Keratinocyte (primary cell): ENCODE measurements around the gene LONP2. TPM values are rescaled to one million over a fixed set of nuclear protein-coding genes. Genes with fewer than 3 reads are reported as not detected.

ENCODE experiments used
- DNase-seq: peaks from one replicate; pipeline ENCODE4 v3.0.0-alpha.2; 2011; ENCODE audit warnings: low read depth, missing footprints, low spot score
- FAIRE-seq: peaks from 2 replicates; lab custom pipeline; 2011; peaks lifted over from hg19 to GRCh38; lab: Jason Lieb, UNC
- H2AFZ ChIP-seq: 2 replicates; pipeline ENCODE4 v1.6.0; 2012; ENCODE audit warnings: low read length, control low read depth, inconsistent platforms; ENCODE audit not compliant: control insufficient read depth
- H3K27ac ChIP-seq: 2 replicates; pipeline ENCODE4 v1.5.1; 2011; ENCODE audit warnings: low read length; ENCODE audit not compliant: control insufficient read depth, insufficient read depth
- H3K27me3 ChIP-seq: 3 replicates; pipeline ENCODE4 v1.6.0; 2011; ENCODE audit warnings: low read length; ENCODE audit not compliant: control insufficient read depth, insufficient read depth; ENCODE audit errors: extremely low read depth
- H3K36me3 ChIP-seq, 2 experiments: 2 replicates in 1 of 2; 3 replicates in 1 of 2; pipeline ENCODE4 v1.5.1; 2011; ENCODE audit warnings: low read length in 2 of 2, mild to moderate bottlenecking in 1 of 2; ENCODE audit not compliant: control insufficient read depth in 2 of 2, insufficient read depth in 2 of 2; ENCODE audit errors: extremely low read depth in 1 of 2
- H3K4me1 ChIP-seq: 3 replicates; pipeline ENCODE4 v1.5.1; 2011; ENCODE audit warnings: low read length; ENCODE audit not compliant: control insufficient read depth, insufficient read depth; ENCODE audit errors: extremely low read depth
- H3K4me2 ChIP-seq: 3 replicates; pipeline ENCODE4 v1.6.0; 2011; ENCODE audit warnings: low read depth, low read length; ENCODE audit not compliant: control insufficient read depth, insufficient read depth; ENCODE audit errors: extremely low read depth
- H3K4me3 ChIP-seq, 3 experiments: fragments of 200-600 bp in 1 of 3; sonication (generic) in 1 of 3; 2 replicates in 2 of 3; 3 replicates in 1 of 3; pipeline ENCODE4 v1.5.1; 2011 to 2016; ENCODE audit warnings: low read length in 3 of 3, mild to moderate bottlenecking in 3 of 3, control low read depth in 2 of 3, inconsistent platforms in 1 of 3, low read depth in 1 of 3, mixed read lengths in 1 of 3, mixed run types in 1 of 3, moderate library complexity in 1 of 3; ENCODE audit not compliant: control insufficient read depth in 2 of 3, insufficient read depth in 2 of 3; ENCODE audit errors: extremely low read depth in 1 of 3
- H3K79me2 ChIP-seq: 2 replicates; pipeline ENCODE4 v1.6.0; 2012; ENCODE audit warnings: low read length; ENCODE audit not compliant: control insufficient read depth, insufficient read depth
- H3K9ac ChIP-seq: 3 replicates; pipeline ENCODE4 v1.6.0; 2011; ENCODE audit warnings: low read length; ENCODE audit not compliant: control insufficient read depth, insufficient read depth; ENCODE audit errors: extremely low read depth
- H3K9me1 ChIP-seq: 3 replicates; pipeline ENCODE4 v1.6.0; 2011; ENCODE audit warnings: low read length; ENCODE audit not compliant: control insufficient read depth, insufficient read depth; ENCODE audit errors: extremely low read depth
- H3K9me3 ChIP-seq: 2 replicates; pipeline ENCODE4 v1.5.1; 2012; ENCODE audit warnings: low read depth, low read length; ENCODE audit not compliant: control insufficient read depth
- H4K20me1 ChIP-seq: 3 replicates; pipeline ENCODE4 v1.6.0; 2011; ENCODE audit warnings: low read length; ENCODE audit not compliant: control insufficient read depth, insufficient read depth; ENCODE audit errors: extremely low read depth
- CTCF ChIP-seq, 3 experiments: IDR thresholded peaks in 1 of 3; conservative IDR thresholded peaks in 1 of 3; optimal IDR thresholded peaks in 1 of 3; 2 replicates in 2 of 3; 3 replicates in 1 of 3; pipeline versions ENCODE3 to v1.5.1; 2011; ENCODE audit warnings: low read length in 3 of 3, mild to moderate bottlenecking in 3 of 3, moderate library complexity in 2 of 3, control low read depth in 1 of 3, inconsistent platforms in 1 of 3; ENCODE audit not compliant: insufficient read depth in 2 of 3; ENCODE audit errors: extremely low read depth in 1 of 3
- EZH2 ChIP-seq: IDR thresholded peaks from one replicate; pipeline ENCODE4 v1.6.1; 2012; ENCODE audit warnings: inconsistent platforms, mild to moderate bottlenecking, low read length, moderate library complexity
- dilution Hi-C: fragments of 300-500 bp; cut with MboI; formaldehyde crosslinking; loops from one replicate; pipeline ENCODE4 v1.7.0; 2020; ENCODE audit warnings: low sequenced_read_pairs; ENCODE audit not compliant: extremely low pct_ligation_motif_present
- polyA minus RNA-seq, 3 experiments: library from RNA; depleted of rRNA, polyadenylated mRNA; stranded (reverse); fragments of >200 nt; gene quantifications; 1 replicate in 1 of 3; 2 replicates in 1 of 3; 3 replicates in 1 of 3; pipeline ENCODE4 v1.2.3, GENCODE V29; 2011
- polyA plus RNA-seq, 5 experiments: library from polyadenylated mRNA; depleted of rRNA in 3 of 5; stranded (reverse) in 3 of 5; stranded (forward) in 1 of 5; unstranded in 1 of 5; fragments of >200 nt; gene quantifications; 1 replicate in 1 of 5; 2 replicates in 3 of 5; 3 replicates in 1 of 5; pipeline versions ENCODE4 v1.2.1 to v1.2.3, GENCODE V29; 2011 to 2012; ENCODE audit warnings: missing spikeins in 2 of 5, low read depth in 1 of 5, low replicate concordance in 1 of 5

Gene LONP2
- polyA plus RNA-seq (34.6 to 50.6 TPM (median 49.4 TPM) in 3 replicates), polyA minus RNA-seq (24.5 to 95.9 TPM (median 69.9 TPM) in 3 replicates)
- polyA plus RNA-seq (2011; ENCODE audit: low read depth), result 26.1 TPM
- polyA plus RNA-seq (2011; cell fraction: cytosol; rRNA removed), result 24.7 and 41.0 TPM in 2 replicates
- polyA plus RNA-seq (2011; cell fraction: nucleus; rRNA removed), result 51.8 and 58.2 TPM in 2 replicates
- polyA plus RNA-seq (2012; ENCODE audit: low replicate concordance), result 23.8 and 30.7 TPM in 2 replicates
- polyA minus RNA-seq (2011; cell fraction: cytosol; rRNA and poly(A)+ RNA removed), result 75.6 TPM
- polyA minus RNA-seq (2011; cell fraction: nucleus; rRNA and poly(A)+ RNA removed), result 55.9 and 89.4 TPM in 2 replicates

- Histone ChIP-seq H3K4me1 (peaks cover 22% of the 10 kb centered on the region), H4K20me1 (no peaks in the 10 kb centered on the region), H3K4me3 (peak within 1 kb of the TSS; percentile 70 to 86 (median 71)), H3K27me3 (no peaks in the 10 kb centered on the region), H3K9me1 (no peaks in the 10 kb centered on the region), H3K79me2 (peaks cover 51% of the 10 kb centered on the region), H3K27ac (peak within 1 kb of the TSS; percentile 82), H3K4me2 (peak within 1 kb of the TSS; percentile 84), H3K9ac (peak within 1 kb of the TSS; percentile 89), H2AFZ (peak within 1 kb of the TSS; percentile 98), H3K9me3 (no peaks in the 10 kb centered on the region), H3K36me3 (no peaks in the 10 kb centered on the region)
- TF ChIP-seq EZH2, result no peak
- TF ChIP-seq CTCF (optimal IDR thresholded peaks at IDR 0.05 in 1 of 3, IDR thresholded peaks at IDR 0.05 in 1 of 3, conservative IDR thresholded peaks at IDR 0.05 in 1 of 3; ENCODE audit: extremely low read depth in 1 of 3, insufficient read depth in 2 of 3, low read length in 3 of 3), result no peak
- FAIRE-seq, result peak; percentile 66
- peak; percentile 30 for DNase-seq
- dilution Hi-C loops, result no loop called here
Measured at GRCh38 chr16:48244080-48244862, at the start of gene LONP2. LONP2 (plus strand) TSS chr16:48244300; CDS start chr16:48244389, 89 bp downstream.

- Histone ChIP-seq H3K9ac (no peak overlapping the region), H3K4me3 (peak overlapping the region in 2 of 3 experiments; percentile 30 to 48), H3K36me3 (no peaks in the 10 kb centered on the region), H3K27me3 (no peaks in the 10 kb centered on the region), H2AFZ (peak overlapping the region; percentile 91), H3K9me3 (no peaks in the 10 kb centered on the region), H3K27ac (peak overlapping the region; percentile 49), H3K9me1 (no peaks in the 10 kb centered on the region), H3K79me2 (no peaks in the 10 kb centered on the region), H3K4me1 (peaks cover 20% of the 10 kb centered on the region), H3K4me2 (peak overlapping the region; percentile 84), H4K20me1 (no peaks in the 10 kb centered on the region)
- DNase-seq, result peak; percentile 95
- no peak for TF ChIP-seq CTCF (optimal IDR thresholded peaks at IDR 0.05 in 1 of 3, IDR thresholded peaks at IDR 0.05 in 1 of 3, conservative IDR thresholded peaks at IDR 0.05 in 1 of 3; ENCODE audit: extremely low read depth in 1 of 3, insufficient read depth in 2 of 3, low read length in 3 of 3)
- dilution Hi-C loops, result no loop called here
- FAIRE-seq, result peak; percentile 98
Measured at GRCh38 chr16:48194828-48195556, 49.1 kb upstream of the LONP2 start.
